A549 (cell line): ENCODE measurements around the gene GAK.

Source experiments
- BHLHE40 ChIP-seq: IDR thresholded peaks from 2 replicates; pipeline ENCODE4 v1.6.1; 2012; ENCODE audit warnings: low read depth, low read length, inconsistent platforms
- CTCF ChIP-seq: fragments of >200 bp; sonication (Bioruptor Twin); formaldehyde crosslinking; IDR thresholded peaks from 3 replicates; pipeline ENCODE4 v1.5.1; 2016
- E2F6 ChIP-seq: IDR thresholded peaks from 2 replicates; pipeline ENCODE4 v1.6.1; 2012; ENCODE audit warnings: low read depth, borderline replicate concordance
- ESRRA ChIP-seq: fragments of 150-350 bp; IDR thresholded peaks from 2 replicates; pipeline ENCODE4 v1.6.1; 2014; ENCODE audit warnings: mild to moderate bottlenecking, low read length, borderline replicate concordance
- HDAC2 ChIP-seq: fragments of 200-600 bp; sonication (generic); IDR thresholded peaks from 2 replicates; pipeline ENCODE4 v1.6.1; 2016
- KDM5A ChIP-seq: fragments of 200-600 bp; sonication (generic); IDR thresholded peaks from 2 replicates; pipeline ENCODE4 v1.6.1; 2016; ENCODE audit warnings: antibody characterized with exemption, mild to moderate bottlenecking
- MAFK ChIP-seq: fragments of 450-650 bp; IDR thresholded peaks from 2 replicates; pipeline ENCODE4 v1.6.1; 2014; ENCODE audit not compliant: partially characterized antibody
- MAZ ChIP-seq: fragments of 150-350 bp; IDR thresholded peaks from 2 replicates; pipeline ENCODE4 v1.6.1; 2014; ENCODE audit warnings: antibody characterized with exemption, low read depth, low read length, borderline replicate concordance
- MYC ChIP-seq: IDR thresholded peaks from 2 replicates; pipeline ENCODE4 v1.6.1; 2012; ENCODE audit warnings: mild to moderate bottlenecking, inconsistent platforms, low read length, improper control_type of control experiment, borderline replicate concordance
- PHF8 ChIP-seq: fragments of 200-600 bp; sonication (generic); IDR thresholded peaks from 2 replicates; pipeline ENCODE4 v1.6.1; 2016; ENCODE audit warnings: low read depth, mild to moderate bottlenecking, antibody characterized with exemption, moderate library complexity, borderline replicate concordance
- POLR2AphosphoS2 ChIP-seq: conservative IDR thresholded peaks from 2 replicates; pipeline ENCODE4 v1.6.1; 2012; ENCODE audit warnings: low read length, improper control_type of control experiment, inconsistent platforms
- SMC3 ChIP-seq: fragments of >200 bp; sonication (Bioruptor Twin); formaldehyde crosslinking; IDR thresholded peaks from 3 replicates; pipeline ENCODE4 v1.6.1; 2018; ENCODE audit warnings: inconsistent platforms
- ZC3H11A ChIP-seq: fragments of 450-650 bp; IDR thresholded peaks from 2 replicates; pipeline ENCODE4 v1.6.1; 2014; ENCODE audit warnings: antibody characterized with exemption, mild to moderate bottlenecking

GRCh38 chr4:955161-955921, 23.2 kb upstream of the GAK start:
- TF ChIP-seq CTCF (no peak), POLR2AphosphoS2 (no peak), MAFK (no peak), E2F6 (no peak), HDAC2 (no peak), SMC3 (no peak), KDM5A (no peak), ZC3H11A (no peak), MYC (no peak), MAZ (no peak), PHF8 (no peak), ESRRA (no peak), BHLHE40 (no peak)
